WTC11 (cell line): ENCODE results near the gene APOBEC3F. TPM values are rescaled to one million over a fixed set of nuclear protein-coding genes. Genes with fewer than 3 reads are reported as not detected.

Experiments
- ATAC-seq: fragments of 200-7000 bp; cut with Tn5 transposase; 2 replicates; pipeline ENCODE4 v1.10.0; 2021; ENCODE audit warnings: mild to moderate bottlenecking, moderate library complexity
- CTCF ChIA-PET: fragments of 300-600 bp; sonication (Branson Sonifier 250); formaldehyde crosslinking; loops from one replicate; lab custom pipeline; 2021; ENCODE audit warnings: antibody characterized with exemption; lab: Charles Lee
- POLR2A ChIA-PET: fragments of 350-600 bp; sonication (Branson Sonifier 250); formaldehyde crosslinking; loops from one replicate; lab custom pipeline; 2021; ENCODE audit warnings: antibody characterized with exemption; lab: Charles Lee
- DNase-seq: peaks from one replicate; pipeline ENCODE4 v3.0.0; 2021; ENCODE audit warnings: low spot score
- H3K27ac Mint-ChIP-seq: 2 replicates; pipeline ENCODE4 v1.8.0; 2021; ENCODE audit warnings: mixed read lengths
- H3K27me3 Mint-ChIP-seq: 2 replicates; pipeline ENCODE4 v1.8.0; 2021; ENCODE audit warnings: low read depth, mild to moderate bottlenecking, moderate library complexity, mixed read lengths
- H3K36me3 Mint-ChIP-seq: 2 replicates; pipeline ENCODE4 v1.8.0; 2021; ENCODE audit warnings: mixed read lengths
- H3K4me1 Mint-ChIP-seq: 2 replicates; pipeline ENCODE4 v1.8.0; 2022; ENCODE audit warnings: mixed read lengths
- H3K4me3 Mint-ChIP-seq: 2 replicates; pipeline ENCODE4 v1.8.0; 2021; ENCODE audit warnings: mild to moderate bottlenecking, moderate library complexity, mixed read lengths
- H3K9me3 Mint-ChIP-seq: 2 replicates; pipeline ENCODE4 v1.8.0; 2021; ENCODE audit warnings: mixed read lengths
- CBFB ChIP-seq: sonication (generic); formaldehyde crosslinking; IDR thresholded peaks from 2 replicates; pipeline ENCODE4 v1.8.1; 2022; ENCODE audit warnings: mild to moderate bottlenecking, low read depth, missing genetic modification reagents
- CDX4 ChIP-seq: fragments of 250-450 bp; sonication (Bioruptor Pico); IDR thresholded peaks from 2 replicates; pipeline ENCODE4 v1.9.0; 2021; ENCODE audit warnings: moderate library complexity, mild to moderate bottlenecking, inconsistent platforms, borderline replicate concordance
- E2F1 ChIP-seq: sonication (generic); formaldehyde crosslinking; IDR thresholded peaks from 2 replicates; pipeline ENCODE4 v1.8.0; 2022; ENCODE audit warnings: mild to moderate bottlenecking, missing genetic modification reagents
- EMX1 ChIP-seq: fragments of 250-450 bp; sonication (Bioruptor Pico); IDR thresholded peaks from 2 replicates; pipeline ENCODE4 v1.8.0; 2021; ENCODE audit warnings: mild to moderate bottlenecking
- ETV6 ChIP-seq: sonication (generic); formaldehyde crosslinking; IDR thresholded peaks from 2 replicates; pipeline ENCODE4 v1.8.1; 2022; ENCODE audit warnings: mild to moderate bottlenecking, missing genetic modification reagents
- HMGXB4 ChIP-seq: sonication (generic); formaldehyde crosslinking; IDR thresholded peaks from 2 replicates; pipeline ENCODE4 v1.8.1; 2023; ENCODE audit warnings: mild to moderate bottlenecking, moderate library complexity, missing genetic modification reagents
- JUN ChIP-seq: sonication (generic); formaldehyde crosslinking; IDR thresholded peaks from 2 replicates; pipeline ENCODE4 v1.8.0; 2023; ENCODE audit warnings: mild to moderate bottlenecking, missing genetic modification reagents
- MLX ChIP-seq: sonication (generic); formaldehyde crosslinking; IDR thresholded peaks from 2 replicates; pipeline ENCODE4 v1.8.1; 2023; ENCODE audit warnings: mild to moderate bottlenecking, missing genetic modification reagents, moderate library complexity
- NFYB ChIP-seq: sonication (generic); formaldehyde crosslinking; conservative IDR thresholded peaks from 2 replicates; pipeline ENCODE4 v1.8.0; 2022; ENCODE audit warnings: low read depth, missing genetic modification reagents
- TCF7 ChIP-seq: sonication (generic); formaldehyde crosslinking; IDR thresholded peaks from 2 replicates; pipeline ENCODE4 v1.8.0; 2022; ENCODE audit warnings: mild to moderate bottlenecking, low read depth, missing genetic modification reagents, moderate library complexity
- TEAD1 ChIP-seq: sonication (generic); formaldehyde crosslinking; IDR thresholded peaks from 2 replicates; pipeline ENCODE4 v1.8.0; 2022; ENCODE audit warnings: mild to moderate bottlenecking, missing genetic modification reagents
- USF2 ChIP-seq: sonication (generic); formaldehyde crosslinking; IDR thresholded peaks from 2 replicates; pipeline ENCODE4 v1.8.1; 2023; ENCODE audit warnings: mild to moderate bottlenecking, missing genetic modification reagents, moderate library complexity
- ZBTB21 ChIP-seq: sonication (generic); formaldehyde crosslinking; IDR thresholded peaks from 2 replicates; pipeline ENCODE4 v1.8.1; 2023; ENCODE audit warnings: mild to moderate bottlenecking, missing genetic modification reagents, borderline replicate concordance
- ZBTB43 ChIP-seq: sonication (generic); formaldehyde crosslinking; IDR thresholded peaks from 2 replicates; pipeline ENCODE4 v1.8.1; 2023; ENCODE audit warnings: mild to moderate bottlenecking, missing genetic modification reagents
- ZMAT4 ChIP-seq: fragments of 250-450 bp; sonication (Bioruptor Pico); IDR thresholded peaks from 2 replicates; pipeline ENCODE4 v1.9.0; 2021; ENCODE audit warnings: mild to moderate bottlenecking
- ZNF232 ChIP-seq: sonication (generic); formaldehyde crosslinking; IDR thresholded peaks from 2 replicates; pipeline ENCODE4 v1.8.0; 2022; ENCODE audit warnings: mild to moderate bottlenecking, missing genetic modification reagents
- total RNA-seq: library from RNA; stranded (reverse); gene quantifications from 3 replicates; pipeline ENCODE4 v1.2.3, GENCODE V29; 2021

The APOBEC3F gene
- total RNA-seq, 1 experiment from 2014 or later = 8.7 TPM

GRCh38 chr22:39081598-39081997 lies 40.9 kb downstream of the APOBEC3F start:
- TF ChIP-seq CDX4 (CRISPR knock-in tag) (no peak), MLX (CRISPR knock-in tag) (no peak), NFYB (CRISPR knock-in tag) (no peak)
- no peak for ATAC-seq
- Mint-ChIP-seq H3K36me3 (no peaks in the 10 kb centered on the region), H3K4me1 (peaks cover 26% of the 10 kb centered on the region), H3K9me3 (no peaks in the 10 kb centered on the region), H3K27me3 (no peaks in the 10 kb centered on the region; the same call in 1 of the 2 replicates), H3K27ac (no peak overlapping the region), H3K4me3 (no peak overlapping the region)
- ChIA-PET CTCF (no interaction called here), POLR2A (no interaction called here)
- no peak for DNase-seq

- CTCF ChIA-PET = interaction anchor here (0.8 kb wide), 1 partner anchor 66 kb away, joined by 3 read pairs; no protein-coding TSS in a partner anchor
- Mint-ChIP-seq H3K36me3 (no peaks in the 10 kb centered on the region), H3K9me3 (no peaks in the 10 kb centered on the region), H3K4me3 (no peak overlapping the region), H3K27ac (no peak overlapping the region), H3K4me1 (peaks cover 28% of the 10 kb centered on the region), H3K27me3 (no peaks in the 10 kb centered on the region; the same call in 1 of the 2 replicates)
- no peak for DNase-seq
- POLR2A ChIA-PET = interaction anchor here (0.6 kb wide), 1 partner anchor 195 kb away, joined by 5 read pairs; no protein-coding TSS in a partner anchor
- no peak for TF ChIP-seq ZBTB43
- no peak for TF ChIP-seq TEAD1
- no peak for TF ChIP-seq ZBTB21 (CRISPR knock-in tag)
- no peak for TF ChIP-seq ZMAT4
- no peak for TF ChIP-seq HMGXB4 (CRISPR knock-in tag)
- TF ChIP-seq JUN (CRISPR knock-in tag) = no peak
- no peak for TF ChIP-seq CBFB (CRISPR knock-in tag)
- no peak for TF ChIP-seq ZNF232 (CRISPR knock-in tag)
- TF ChIP-seq E2F1 = no peak
- no peak for TF ChIP-seq USF2
- TF ChIP-seq EMX1 = no peak
- no peak for TF ChIP-seq TCF7 (CRISPR knock-in tag)
- no peak for TF ChIP-seq ETV6 (CRISPR knock-in tag)
- ATAC-seq = no peak
Observed at GRCh38 chr22:39083212-39084165, 42.8 kb downstream of the APOBEC3F start.
